SHP77 (cell line): ENCODE results near the gene STK16.
"Not testable (repeated sequence)": the region's sequence is repeated elsewhere in the genome, so short reads cannot be mapped to it uniquely, and the experiment has no call there.

Experiments
- DNase-seq, 2 experiments: peaks; one replicate each; lab custom pipeline; 2025; lab: John Stamatoyannopoulos, UW

Gene STK16, protein sequence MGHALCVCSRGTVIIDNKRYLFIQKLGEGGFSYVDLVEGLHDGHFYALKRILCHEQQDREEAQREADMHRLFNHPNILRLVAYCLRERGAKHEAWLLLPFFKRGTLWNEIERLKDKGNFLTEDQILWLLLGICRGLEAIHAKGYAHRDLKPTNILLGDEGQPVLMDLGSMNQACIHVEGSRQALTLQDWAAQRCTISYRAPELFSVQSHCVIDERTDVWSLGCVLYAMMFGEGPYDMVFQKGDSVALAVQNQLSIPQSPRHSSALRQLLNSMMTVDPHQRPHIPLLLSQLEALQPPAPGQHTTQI

DNA sequence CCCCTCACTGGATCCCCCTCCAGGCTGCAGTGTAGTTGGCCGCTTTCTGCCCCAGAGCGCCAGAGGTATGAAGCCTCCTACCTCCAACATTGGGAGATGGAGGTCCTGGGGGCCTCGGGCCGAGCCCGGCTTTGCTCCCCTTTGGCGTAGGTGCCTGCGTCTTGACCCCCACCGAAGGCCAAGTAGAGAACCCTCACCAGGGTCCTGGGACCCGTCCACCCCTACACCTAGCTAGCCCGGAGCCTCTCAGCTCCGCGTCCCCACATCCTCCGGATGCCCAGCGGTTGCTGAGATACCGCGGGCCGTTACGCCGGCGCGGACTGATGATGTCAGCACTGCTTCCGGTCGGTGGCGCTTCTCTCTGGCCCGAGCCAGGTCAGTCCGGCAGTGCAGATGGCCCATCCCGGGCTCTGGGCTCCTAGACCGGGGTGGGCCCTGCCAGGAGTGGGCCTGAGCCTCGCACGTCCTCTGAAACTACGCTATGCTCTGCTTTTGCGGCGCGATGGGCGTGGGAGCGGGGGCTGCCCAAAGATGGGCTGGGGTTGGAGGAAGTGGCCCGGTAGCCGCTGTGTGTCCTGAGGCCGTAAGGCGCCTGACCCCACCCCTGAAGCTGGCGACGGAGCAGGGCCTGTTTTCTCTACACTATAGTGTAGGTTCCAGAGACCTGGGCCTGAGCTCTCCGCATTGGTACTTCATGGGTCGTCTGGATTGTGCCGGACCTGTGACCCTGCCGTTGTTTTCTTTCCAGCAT is at the start of gene STK16, which contains the start of gene GLB1L:
Gene STK16 (plus strand): TSS at position 332 of the 751 bp plus-strand sequence. CDS start 521 bp downstream, outside the sequence.
Gene GLB1L (minus strand): TSS at position 297 of the 751 bp plus-strand sequence. CDS start 1,871 bp downstream, outside the sequence.
- peak; percentile 87 to 89 for DNase-seq

GRCh38 chr2:219197388-219197787 is 47.9 kb upstream of the STK16 start:
- no peak for DNase-seq

DNA sequence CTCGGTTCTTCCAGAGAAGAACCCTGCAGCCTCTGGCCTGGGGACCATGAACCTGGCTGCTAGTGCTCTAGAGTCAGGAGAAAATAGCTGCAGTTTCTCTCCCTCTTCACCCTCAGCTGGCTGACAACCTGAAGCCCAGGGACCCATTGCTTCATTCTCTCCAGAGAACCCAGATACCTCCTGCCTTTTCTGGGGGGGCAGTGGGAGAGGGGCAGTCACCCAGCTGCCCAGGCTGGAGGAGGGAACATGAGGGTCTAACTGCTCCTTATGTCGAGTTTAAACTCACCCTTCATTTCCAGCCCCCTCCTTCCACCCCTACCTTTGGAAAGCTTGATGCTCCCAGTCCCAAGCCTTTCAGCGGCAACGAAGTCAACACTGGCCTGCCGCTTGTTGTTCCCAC is 46.3 kb upstream of the STK16 start:
- no peak for DNase-seq

GRCh38 chr2:219199470-219200211 is 45.6 kb upstream of the STK16 start:
- no peak for DNase-seq

GRCh38 chr2:219200502-219201326 is 44.6 kb upstream of the STK16 start:
- DNase-seq = peak; percentile 15 to 20

GRCh38 chr2:219201331-219201730 is 43.9 kb upstream of the STK16 start:
- DNase-seq = not testable (repeated sequence)

- DNase-seq = no peak
Measured at GRCh38 chr2:219204425-219205164, 40.7 kb upstream of the STK16 start.

GRCh38 chr2:219205165-219205538 is 40.1 kb upstream of the STK16 start:
- DNase-seq = no peak

- no peak for DNase-seq
Measured at GRCh38 chr2:219205981-219206327, 39.3 kb upstream of the STK16 start.

DNA sequence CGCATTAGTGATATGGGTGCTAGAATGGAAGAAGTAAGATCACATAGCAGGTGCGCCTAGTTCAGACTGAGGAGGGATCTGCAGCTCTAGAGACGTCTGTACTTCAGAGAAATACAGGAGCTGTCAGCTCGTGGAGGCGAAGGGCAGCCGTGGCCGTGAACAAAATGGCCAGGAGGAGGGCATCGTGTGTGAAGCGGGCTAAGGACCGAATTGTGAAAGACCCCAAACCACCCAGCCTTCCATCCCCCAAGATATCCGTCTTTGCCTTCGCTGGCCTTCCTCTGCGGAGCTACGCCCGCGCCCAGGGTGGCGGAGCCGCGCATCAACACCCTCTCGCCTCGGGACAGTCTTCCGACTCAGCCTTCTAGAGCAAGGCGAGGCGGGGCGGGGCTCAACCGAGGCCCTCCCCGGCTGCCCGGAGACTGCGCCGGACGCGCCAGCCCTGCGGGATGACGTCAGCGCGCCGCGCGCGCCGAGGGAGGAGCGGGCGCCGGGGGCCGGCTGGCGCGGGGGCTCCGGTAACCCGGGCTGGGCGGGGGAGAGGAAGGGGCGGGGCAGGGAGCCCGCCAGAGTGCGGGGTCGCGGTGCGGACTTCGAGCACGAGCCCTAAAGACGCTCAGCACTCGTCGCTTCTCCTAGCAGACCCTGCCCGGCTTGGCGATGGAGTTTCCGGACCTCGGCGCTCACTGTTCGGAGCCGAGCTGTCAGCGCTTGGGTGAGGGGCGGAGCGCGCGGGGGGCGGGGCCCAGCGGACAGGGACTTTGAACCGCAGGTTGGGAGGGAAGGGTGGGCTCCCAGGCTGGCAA is 38.7 kb upstream of the STK16 start, which contains the start of gene ZFAND2B:
Gene ZFAND2B (plus strand): TSS at position 455 of the 806 bp plus-strand sequence. CDS start 206 bp downstream, at position 661.
- DNase-seq = peak; percentile 86 to 92

GRCh38 chr2:219207134-219207883 is 38.0 kb upstream of the STK16 start:
- peak in 1 of 2 experiments; percentile 58 for DNase-seq

DNA sequence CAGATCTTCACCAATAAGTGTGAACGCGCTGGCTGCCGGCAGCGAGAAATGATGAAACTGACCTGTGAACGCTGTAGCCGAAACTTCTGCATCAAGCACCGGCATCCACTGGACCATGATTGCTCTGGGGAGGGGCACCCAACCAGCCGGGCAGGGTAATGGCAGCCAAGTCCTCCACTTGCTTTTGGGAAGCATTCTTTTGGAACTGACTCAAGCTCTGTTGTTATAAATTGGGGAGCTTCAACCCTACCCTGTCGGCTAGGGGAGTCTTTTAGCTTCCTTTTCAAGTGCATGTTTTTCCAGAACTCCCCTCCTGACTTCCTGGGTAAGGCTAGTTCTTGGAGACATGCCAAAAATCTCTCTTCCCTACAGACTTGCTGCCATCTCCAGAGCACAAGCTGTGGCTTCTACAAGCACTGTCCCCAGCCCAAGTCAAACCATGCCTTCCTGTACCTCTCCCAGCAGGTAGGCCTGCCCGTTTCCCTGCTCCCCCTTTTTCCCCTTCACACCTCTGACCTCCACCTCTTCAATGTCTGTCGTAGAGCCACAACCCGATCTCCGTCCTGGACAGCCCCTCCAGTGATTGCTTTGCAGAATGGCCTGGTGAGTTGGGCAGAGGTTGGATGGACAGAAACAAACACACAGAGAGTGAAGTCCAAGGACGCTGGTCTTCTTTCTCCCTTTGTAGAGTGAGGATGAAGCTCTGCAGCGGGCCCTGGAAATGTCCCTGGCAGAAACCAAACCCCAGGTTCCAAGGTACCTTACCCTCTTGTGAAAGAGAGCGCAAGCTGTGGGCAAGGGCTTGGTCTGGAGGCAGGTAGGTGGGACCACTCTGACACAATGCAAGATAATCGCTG is 37.2 kb upstream of the STK16 start:
- DNase-seq = peak in 1 of 2 experiments; percentile 46

- DNase-seq = no peak
Measured at GRCh38 chr2:219209236-219210195, 35.8 kb upstream of the STK16 start.

GRCh38 chr2:219210196-219210885 is 34.9 kb upstream of the STK16 start:
- no peak for DNase-seq

DNA sequence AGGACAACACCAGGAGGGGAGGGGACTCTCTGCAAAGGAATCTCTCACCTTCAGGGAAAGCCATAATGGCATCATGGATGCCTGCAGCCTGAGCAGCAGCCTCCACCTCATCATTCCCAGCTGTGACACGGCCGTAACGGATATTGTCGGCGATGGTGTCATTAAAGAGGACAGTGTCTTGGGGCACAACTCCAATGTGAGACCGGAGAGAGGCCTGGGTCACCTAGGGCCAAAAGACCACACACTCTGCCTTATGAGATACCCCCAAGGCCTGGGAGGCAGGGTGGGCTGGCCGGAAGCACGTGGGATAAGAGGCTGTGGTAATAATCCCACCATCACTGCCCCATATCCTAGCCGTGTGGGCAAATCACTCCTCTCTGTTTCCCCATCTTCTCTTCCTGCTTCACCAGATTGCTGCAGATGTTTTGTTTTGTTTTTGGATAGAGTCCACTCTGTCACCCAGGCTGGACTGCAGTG is 34.4 kb upstream of the STK16 start:
- DNase-seq = no peak

GRCh38 chr2:219213026-219213415 is 32.3 kb upstream of the STK16 start:
- no peak for DNase-seq
